ENCODE measurements around the gene IGF2.

The IGF2 gene

GRCh38 chr11:2120359-2121100, 18.7 kb downstream of the IGF2 start:
- no peak overlapping the region for H3K27ac ChIP-seq
- TF ChIP-seq CTCF (IDR thresholded peaks at IDR 0.05) (no peak), ZFX (IDR thresholded peaks at IDR 0.05; ENCODE audit: borderline replicate concordance) (no peak)

GRCh38 chr11:2118677-2119076, 20.5 kb downstream of the IGF2 start:
- no peak for TF ChIP-seq ZFX (IDR thresholded peaks at IDR 0.05; ENCODE audit: borderline replicate concordance)
- TF ChIP-seq CTCF (IDR thresholded peaks at IDR 0.05): no peak
- H3K27ac ChIP-seq: no peak overlapping the region

GRCh38 chr11:2116680-2117079, 22.5 kb downstream of the IGF2 start:
- H3K27ac ChIP-seq: no peak overlapping the region
- TF ChIP-seq CTCF (IDR thresholded peaks at IDR 0.05) (no peak), ZFX (IDR thresholded peaks at IDR 0.05; ENCODE audit: borderline replicate concordance) (no peak)

- H3K27ac ChIP-seq: no peak overlapping the region
- TF ChIP-seq CTCF (IDR thresholded peaks at IDR 0.05) (no peak), ZFX (IDR thresholded peaks at IDR 0.05; ENCODE audit: borderline replicate concordance) (no peak)
These were observed 23.9 kb downstream of the IGF2 start for GRCh38 chr11:2115308-2115707.

GRCh38 chr11:2114430-2115241, 24.6 kb downstream of the IGF2 start:
- TF ChIP-seq CTCF (IDR thresholded peaks at IDR 0.05) (no peak), ZFX (IDR thresholded peaks at IDR 0.05; ENCODE audit: borderline replicate concordance) (no peak)
- no peak overlapping the region for H3K27ac ChIP-seq

- TF ChIP-seq CTCF (IDR thresholded peaks at IDR 0.05): no peak
- no peak for TF ChIP-seq ZFX (IDR thresholded peaks at IDR 0.05; ENCODE audit: borderline replicate concordance)
- H3K27ac ChIP-seq: no peak overlapping the region
These were observed 25.4 kb downstream of the IGF2 start for GRCh38 chr11:2113776-2114175.

GRCh38 chr11:2110521-2110920, 28.7 kb downstream of the IGF2 start:
- no peak overlapping the region for H3K27ac ChIP-seq
- TF ChIP-seq CTCF (IDR thresholded peaks at IDR 0.05) (no peak), ZFX (IDR thresholded peaks at IDR 0.05; ENCODE audit: borderline replicate concordance) (no peak)

All from 22Rv1 (cell line).